IMR-90 (cell line): ENCODE measurements around the gene RPAP2. TPM values are rescaled to one million over a fixed set of nuclear protein-coding genes. Genes with fewer than 3 reads are reported as not detected.

Source experiments
- ATAC-seq: fragments of 200-7000 bp; cut with Tn5 transposase; 2 replicates; pipeline ENCODE4 v1.9.1; 2020; ENCODE audit warnings: low read depth, mild to moderate bottlenecking, moderate library complexity
- BruUV-seq: library from RNA; stranded (reverse); fragments of 400-500 nt; replicated peaks from 2 replicates; lab custom pipeline; 2021; lab: Mats Ljungman, UMichigan
- CTCF ChIA-PET: fragments of 300-600 bp; formaldehyde crosslinking; extraction: SDS; loops from one replicate; lab custom pipeline; 2021; ENCODE audit warnings: antibody characterized with exemption; lab: Yijun Ruan, JAX
- POLR2A ChIA-PET: fragments of 300-600 bp; sonication (Branson Sonifier 250); formaldehyde crosslinking; loops from one replicate; lab custom pipeline; 2022; ENCODE audit warnings: antibody characterized with exemption; ENCODE audit not compliant: unreplicated experiment; lab: Charles Lee
- DNase-seq: peaks from one replicate; pipeline ENCODE4 v3.0.0; 2013
- H2AFZ ChIP-seq: replicated peaks from 2 replicates; pipeline ENCODE3; 2013; ENCODE audit warnings: low read length, mild to moderate bottlenecking; ENCODE audit not compliant: poor library complexity
- H2AK5ac ChIP-seq: 2 replicates; pipeline ENCODE4 v1.6.1; 2013; ENCODE audit warnings: low read depth, low read length, inconsistent platforms
- H2AK9ac ChIP-seq: replicated peaks from 2 replicates; pipeline ENCODE3; 2013; ENCODE audit warnings: mild to moderate bottlenecking, low read depth, low read length, moderate library complexity; ENCODE audit not compliant: poor library complexity
- H2BK120ac ChIP-seq: 2 replicates; pipeline ENCODE4 v1.6.1; 2013; ENCODE audit warnings: low read depth, low read length, inconsistent platforms
- H2BK15ac ChIP-seq: 3 replicates; pipeline ENCODE4 v1.6.1; 2013; ENCODE audit warnings: low read depth, low read length, inconsistent platforms
- H2BK20ac ChIP-seq: 2 replicates; pipeline ENCODE4 v1.6.1; 2013; ENCODE audit warnings: low read depth, mild to moderate bottlenecking, inconsistent platforms, low read length, moderate library complexity
- H2BK5ac ChIP-seq: 2 replicates; pipeline ENCODE4 v1.6.1; 2013; ENCODE audit warnings: mild to moderate bottlenecking, low read depth, low read length, inconsistent platforms; ENCODE audit not compliant: poor library complexity, severe bottlenecking
- H3K14ac ChIP-seq: replicated peaks from 2 replicates; pipeline ENCODE4 v1.6.1; 2013; ENCODE audit warnings: low read depth, low read length, inconsistent platforms
- H3K18ac ChIP-seq: 2 replicates; pipeline ENCODE4 v1.6.1; 2013; ENCODE audit warnings: low read depth, low read length, control low read depth
- H3K23ac ChIP-seq: 2 replicates; pipeline ENCODE4 v1.6.1; 2013; ENCODE audit warnings: low read depth, low read length, inconsistent platforms
- H3K27ac ChIP-seq: 2 replicates; pipeline ENCODE4 v1.5.1; 2013; ENCODE audit warnings: mild to moderate bottlenecking, control low read depth, low read length; ENCODE audit not compliant: insufficient read depth
- H3K27me3 ChIP-seq: 2 replicates; pipeline ENCODE4 v1.6.1; 2013; ENCODE audit warnings: low read length; ENCODE audit not compliant: control insufficient read depth, insufficient read depth
- H3K36me3 ChIP-seq: 2 replicates; pipeline ENCODE4 v1.6.1; 2013; ENCODE audit warnings: low read length, mixed read lengths; ENCODE audit not compliant: control insufficient read depth, insufficient read depth
- H3K4ac ChIP-seq: 2 replicates; pipeline ENCODE4 v1.6.1; 2013; ENCODE audit warnings: low read depth, low read length, inconsistent platforms
- H3K4me1 ChIP-seq: 2 replicates; pipeline ENCODE4 v1.6.1; 2013; ENCODE audit warnings: low read length, mixed read lengths; ENCODE audit not compliant: control insufficient read depth, insufficient read depth
- H3K4me2 ChIP-seq: 2 replicates; pipeline ENCODE4 v1.6.1; 2013; ENCODE audit warnings: low read depth, mild to moderate bottlenecking, control low read depth, low read length, moderate library complexity
- H3K4me3 ChIP-seq: 2 replicates; pipeline ENCODE4 v1.5.1; 2013; ENCODE audit warnings: low read depth, mild to moderate bottlenecking, control low read depth, low read length, moderate library complexity; ENCODE audit not compliant: insufficient read depth
- H3K56ac ChIP-seq: 2 replicates; pipeline ENCODE4 v1.6.1; 2013; ENCODE audit warnings: low read length, inconsistent platforms; ENCODE audit not compliant: insufficient read depth; ENCODE audit errors: extremely low read depth
- H3K79me1 ChIP-seq, 2 experiments: 2 replicates each; pipeline ENCODE4 v1.6.1; 2013; ENCODE audit warnings: low read length in 2 of 2, inconsistent platforms in 1 of 2, low read depth in 1 of 2
- H3K9ac ChIP-seq: 2 replicates; pipeline ENCODE4 v1.6.1; 2013; ENCODE audit warnings: low read depth, low read length, control low read depth
- H3K9me1 ChIP-seq: 2 replicates; pipeline ENCODE4 v1.6.1; 2013; ENCODE audit warnings: low read length, inconsistent platforms; ENCODE audit not compliant: insufficient read depth
- H3K9me3 ChIP-seq: 2 replicates; pipeline ENCODE4 v1.6.1; 2013; ENCODE audit warnings: low read length; ENCODE audit not compliant: control insufficient read depth, insufficient read depth
- H4K20me1 ChIP-seq: 2 replicates; pipeline ENCODE4 v1.6.1; 2013; ENCODE audit warnings: low read length, inconsistent platforms; ENCODE audit not compliant: insufficient read depth
- H4K5ac ChIP-seq: 2 replicates; pipeline ENCODE4 v1.6.1; 2013; ENCODE audit warnings: mild to moderate bottlenecking, low read depth, low read length, control low read depth
- H4K8ac ChIP-seq, 2 experiments: 2 replicates each; pipeline ENCODE4 v1.6.1; 2013; ENCODE audit warnings: low read depth in 2 of 2, low read length in 2 of 2, control low read depth in 1 of 2, inconsistent platforms in 1 of 2
- H4K91ac ChIP-seq: 2 replicates; pipeline ENCODE4 v1.6.1; 2013; ENCODE audit warnings: low read depth, low read length, inconsistent platforms; ENCODE audit not compliant: insufficient read depth
- RCOR1 ChIP-seq: IDR thresholded peaks from 2 replicates; pipeline ENCODE4 v1.6.1; 2012; ENCODE audit warnings: mild to moderate bottlenecking, low read length, improper control_type of control experiment; ENCODE audit not compliant: insufficient replicate concordance
- WGBS, 2 experiments: methylation state at CpG; one replicate each; pipeline versions ENCODE4 v1.1.5 to v1.1.7; 2013; ENCODE audit warnings: missing lambda C conversion rate in 2 of 2; ENCODE audit not compliant: insufficient read length in 1 of 2; ENCODE audit errors: extremely low coverage in 2 of 2; 5-methylcytosine and 5-hydroxymethylcytosine counted together
- dilution Hi-C: fragments of 300-500 bp; cut with HindIII; formaldehyde crosslinking; loops from one replicate; pipeline ENCODE4 v1.14.3; 2018; ENCODE audit warnings: low sequenced_read_pairs; ENCODE audit not compliant: unreplicated experiment
- in situ Hi-C: fragments of 300-500 bp; cut with MboI; formaldehyde crosslinking; loops from 3 replicates; pipeline ENCODE4 v1.14.3; 2019; ENCODE audit warnings: low sequenced_read_pairs, inconsistent platforms, mixed read lengths
- intact Hi-C: fragments of 100-400 bp; cut with micrococcal nuclease; formaldehyde crosslinking; loops from 2 replicates; pipeline ENCODE4 v1.10.0; 2022
- polyA plus RNA-seq, 3 experiments: library from polyadenylated mRNA; depleted of rRNA; stranded (reverse); fragments of >200 nt; gene quantifications; 2 replicates each; pipeline ENCODE4 v1.2.3, GENCODE V29; 2012; ENCODE audit warnings: low replicate concordance in 1 of 3
- total RNA-seq: library from RNA; depleted of rRNA; stranded (reverse); fragments of >200 nt; gene quantifications from 2 replicates; pipeline ENCODE4 v1.2.3, GENCODE V29; 2012

RPAP2 gene
- total and polyA plus RNA-seq, 2 of the 4 experiments (the other 2 are of a cell fraction), result 7.1 to 13.6 TPM

DNA sequence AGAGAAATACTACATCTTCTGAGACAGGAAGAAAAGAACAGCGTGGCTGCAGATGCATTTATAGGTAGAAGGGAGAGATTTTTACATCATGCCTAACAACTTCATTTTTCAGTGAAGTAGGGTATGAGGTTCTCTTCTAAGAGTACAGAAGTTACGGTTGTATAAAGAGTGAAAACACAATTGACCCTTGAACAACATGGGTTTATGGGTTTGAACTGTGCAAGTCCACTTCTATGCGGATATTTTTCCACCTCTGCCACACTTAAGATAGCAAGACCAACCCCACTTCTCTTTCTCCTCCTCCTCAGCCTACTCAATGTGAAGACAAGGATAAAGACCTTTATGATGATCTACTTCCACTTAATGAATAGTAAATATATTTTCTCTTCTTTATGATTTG is 64.5 kb downstream of the RPAP2 start:
- Histone ChIP-seq H2BK5ac (no peak overlapping the region), H2BK15ac (no peak overlapping the region), H4K8ac (no peak overlapping the region), H3K27me3 (no peaks in the 10 kb centered on the region), H3K9me1 (no peaks in the 10 kb centered on the region), H3K79me1 (no peaks in the 10 kb centered on the region), H2BK20ac (no peak overlapping the region), H3K23ac (no peak overlapping the region), H3K56ac (no peak overlapping the region), H3K9ac (no peak overlapping the region), H2BK120ac (no peak overlapping the region), H2AFZ (no peak overlapping the region), H4K91ac (no peak overlapping the region), H3K27ac (no peak overlapping the region), H2AK5ac (no peak overlapping the region), H3K4ac (no peak overlapping the region), H2AK9ac (no peak overlapping the region), H3K4me1 (no peaks in the 10 kb centered on the region), H3K14ac (no peak overlapping the region), H3K36me3 (peaks cover 6% of the 10 kb centered on the region), H4K5ac (no peak overlapping the region), H3K18ac (no peak overlapping the region), H3K9me3 (no peaks in the 10 kb centered on the region), H4K20me1 (no peaks in the 10 kb centered on the region), H3K4me2 (no peak overlapping the region), H3K4me3 (no peak overlapping the region)
- no peak for DNase-seq
- dilution Hi-C loops (no loop called here), intact Hi-C loops (no loop called here), in situ Hi-C loops (no loop called here)
- BruUV-seq, result no TSS peak
- TF ChIP-seq RCOR1, result no peak
- CTCF ChIA-PET, result no interaction called here
- POLR2A ChIA-PET, result no interaction called here
- no peak for ATAC-seq
- no CpG with 5 or more reads among the region's 3 CpGs for WGBS, 2 experiments
